K562 (cell line): ENCODE measurements around the gene CCR8. TPM values are rescaled to one million over a fixed set of nuclear protein-coding genes. Genes with fewer than 3 reads are reported as not detected.
A peak's percentile ranks its signal among the peaks of the same experiment; 100 is the strongest.
"Not testable (repeated sequence)": the region's sequence is repeated elsewhere in the genome, so short reads cannot be mapped to it uniquely, and the experiment has no call there.

Experiments used
- ATAC-seq: fragments of 200-7000 bp; cut with Tn5 transposase; 3 replicates; pipeline ENCODE4 v1.9.1; 2020; ENCODE audit warnings: moderate library complexity
- BruUV-seq: library from RNA; stranded (reverse); fragments of 400-500 nt; replicated peaks from 2 replicates; lab custom pipeline; 2021; lab: Mats Ljungman, UMichigan
- CTCF ChIA-PET: fragments of 300-600 bp; formaldehyde crosslinking; extraction: SDS; loops from one replicate; lab custom pipeline; 2021; ENCODE audit warnings: low intra/inter-chr PET ratio; lab: Yijun Ruan, JAX
- POLR2A ChIA-PET: fragments of 300-600, 350-650 bp; sonication (Branson Sonifier 250); formaldehyde crosslinking; extraction: SDS; loops from one replicate; lab custom pipeline; 2021; ENCODE audit warnings: antibody characterized with exemption, inconsistent platforms; lab: Yijun Ruan, JAX
- DNase-seq, 4 experiments: peaks; one replicate each; pipeline versions ENCODE4 v3.0.0 to v3.0.0-alpha.2; 2011 to 2018; ENCODE audit warnings: low spot score in 3 of 4, mixed read lengths in 3 of 4; ENCODE audit errors: extremely low read depth in 1 of 4
- FAIRE-seq: peaks from 2 replicates; lab custom pipeline; 2011; peaks lifted over from hg19 to GRCh38; lab: Jason Lieb, UNC
- H2AFZ ChIP-seq: 2 replicates; pipeline ENCODE4 v1.6.0; 2011; ENCODE audit warnings: low read depth, low read length, control low read depth, inconsistent platforms
- H3K27ac ChIP-seq: fragments of 200-600 bp; 3 replicates; pipeline ENCODE4 v1.8.0; 2011; ENCODE audit warnings: low read depth, mild to moderate bottlenecking, control low read depth, inconsistent platforms, low read length, moderate library complexity, mixed read lengths; ENCODE audit errors: extremely low read depth
- H3K27me3 ChIP-seq, 2 experiments: fragments of 300-600 bp in 1 of 2; 2 replicates in 1 of 2; 3 replicates in 1 of 2; pipeline versions ENCODE4 v1.6.0 to v1.8.0; 2011; ENCODE audit warnings: inconsistent platforms in 2 of 2, low read length in 2 of 2, mild to moderate bottlenecking in 1 of 2, mixed read lengths in 1 of 2, moderate library complexity in 1 of 2; ENCODE audit not compliant: control insufficient read depth in 2 of 2, insufficient read depth in 2 of 2
- H3K36me3 ChIP-seq: fragments of 300-600 bp; 3 replicates; pipeline ENCODE4 v1.8.0; 2011; ENCODE audit warnings: mild to moderate bottlenecking, low read length, inconsistent platforms; ENCODE audit not compliant: control insufficient read depth, insufficient read depth
- H3K4me1 ChIP-seq, 2 experiments: fragments of 200-600 bp in 1 of 2; replicated peaks in 1 of 2; 2 replicates in 1 of 2; 3 replicates in 1 of 2; pipeline versions ENCODE4 v1.5.1 to v1.8.0; 2011; ENCODE audit warnings: inconsistent platforms in 2 of 2, low read length in 2 of 2, mild to moderate bottlenecking in 1 of 2, mixed read lengths in 1 of 2, moderate library complexity in 1 of 2; ENCODE audit not compliant: control insufficient read depth in 2 of 2, insufficient read depth in 2 of 2
- H3K4me2 ChIP-seq: 2 replicates; pipeline ENCODE4 v1.6.1; 2011; ENCODE audit warnings: low read length, control low read depth, inconsistent platforms, mixed read lengths; ENCODE audit not compliant: insufficient read depth
- H3K4me3 ChIP-seq: fragments of 200-600 bp; sonication (generic), shearing (Covaris generic); 2 replicates; pipeline ENCODE4 v1.5.1; 2016; ENCODE audit warnings: control low read depth, inconsistent platforms
- H3K79me2 ChIP-seq: fragments of 200-600 bp; 3 replicates; pipeline ENCODE4 v1.8.0; 2011; ENCODE audit warnings: low read length, inconsistent platforms; ENCODE audit not compliant: control insufficient read depth, insufficient read depth
- H3K9ac ChIP-seq, 2 experiments: 2 replicates each; pipeline versions ENCODE4 v1.6.0 to v1.6.1; 2011; ENCODE audit warnings: low read depth in 2 of 2, low read length in 2 of 2, control low read depth in 1 of 2, inconsistent platforms in 1 of 2, mild to moderate bottlenecking in 1 of 2, mixed read lengths in 1 of 2; ENCODE audit not compliant: insufficient read depth in 1 of 2
- H3K9me1 ChIP-seq: one replicate; pipeline ENCODE4 v1.6.0; 2011; ENCODE audit warnings: inconsistent platforms, mild to moderate bottlenecking, low read length, moderate library complexity; ENCODE audit not compliant: control insufficient read depth, insufficient read depth
- H3K9me3 ChIP-seq: replicated peaks from 2 replicates; pipeline ENCODE4 v1.5.1; 2011; ENCODE audit warnings: low read depth, low read length, inconsistent platforms; ENCODE audit not compliant: control insufficient read depth, insufficient read depth
- H4K20me1 ChIP-seq: replicated peaks from 2 replicates; pipeline ENCODE4 v1.6.1; 2011; ENCODE audit warnings: low read length, inconsistent platforms, mixed read lengths; ENCODE audit not compliant: control insufficient read depth, insufficient read depth
- ARID1B ChIP-seq: fragments of 450-650 bp; IDR thresholded peaks from 2 replicates; pipeline ENCODE4 v1.6.1; 2016; ENCODE audit warnings: antibody characterized with exemption, mild to moderate bottlenecking, inconsistent platforms
- CBFA2T2 ChIP-seq: fragments of 450-650 bp; conservative IDR thresholded peaks from 2 replicates; pipeline ENCODE4 v1.6.1; 2017; ENCODE audit warnings: mild to moderate bottlenecking
- DPF2 ChIP-seq: fragments of 450-650 bp; IDR thresholded peaks from 2 replicates; pipeline ENCODE4 v1.6.1; 2016
- ESRRA ChIP-seq: fragments of 450-650 bp; IDR thresholded peaks from 2 replicates; pipeline ENCODE4 v1.6.1; 2014; ENCODE audit warnings: low read depth, mild to moderate bottlenecking, moderate library complexity, borderline replicate concordance
- ETV1 ChIP-seq: fragments of 450-650 bp; conservative IDR thresholded peaks from 2 replicates; pipeline ENCODE4 v1.6.1; 2016; ENCODE audit warnings: missing genetic modification characterization, control low read depth, low read depth, missing compliant biosample characterization
- FOSL1 ChIP-seq: fragments of 200-800 bp; sonication (Bioruptor generic); conservative IDR thresholded peaks from 2 replicates; pipeline ENCODE4 v1.6.1; 2016; ENCODE audit warnings: missing genetic modification characterization, missing compliant biosample characterization
- FOXM1 ChIP-seq, 2 experiments: fragments of 450-650 bp in 1 of 2; sonication (generic) in 1 of 2; formaldehyde crosslinking in 1 of 2; IDR thresholded peaks; 2 replicates each; pipeline versions ENCODE4 v1.6.1 to v1.9.0; 2017 to 2022; ENCODE audit warnings: low read depth in 2 of 2, mild to moderate bottlenecking in 2 of 2, missing genetic modification reagents in 1 of 2, moderate library complexity in 1 of 2
- GABPA ChIP-seq: fragments of 200-800 bp; sonication (Bioruptor generic); conservative IDR thresholded peaks from 2 replicates; pipeline ENCODE4 v1.6.1; 2016; ENCODE audit warnings: low read depth, missing genetic modification characterization, missing compliant biosample characterization
- GABPB1 ChIP-seq: sonication (generic); formaldehyde crosslinking; IDR thresholded peaks from 2 replicates; pipeline ENCODE4 v1.8.0; 2022; ENCODE audit warnings: mild to moderate bottlenecking, missing genetic modification reagents
- GATA2 ChIP-seq: sonication (generic); formaldehyde crosslinking; IDR thresholded peaks from 2 replicates; pipeline ENCODE4 v1.4.0; 2020; ENCODE audit warnings: mild to moderate bottlenecking, missing genetic modification reagents
- NFYB ChIP-seq: IDR thresholded peaks from 2 replicates; pipeline ENCODE4 v1.6.1; 2011; ENCODE audit warnings: mild to moderate bottlenecking, moderate library complexity; ENCODE audit not compliant: insufficient read length; ENCODE audit errors: extremely low read depth
- RCOR1 ChIP-seq, 2 experiments: IDR thresholded peaks; 2 replicates each; pipeline ENCODE4 v1.6.1; 2012; ENCODE audit warnings: low read depth in 2 of 2, low read length in 2 of 2, borderline replicate concordance in 1 of 2, improper control_type of control experiment in 1 of 2
- SMARCA4 ChIP-seq: fragments of 450-650 bp; IDR thresholded peaks from 2 replicates; pipeline ENCODE4 v1.6.1; 2016
- TAL1 ChIP-seq: fragments of 450-650 bp; IDR thresholded peaks from 2 replicates; pipeline ENCODE4 v1.6.1; 2016; ENCODE audit warnings: mild to moderate bottlenecking
- TCF3 ChIP-seq: sonication (generic); formaldehyde crosslinking; IDR thresholded peaks from 2 replicates; pipeline ENCODE4 v1.4.0; 2020; ENCODE audit warnings: mild to moderate bottlenecking, missing genetic modification reagents
- TEAD4 ChIP-seq, 2 experiments: sonication (generic) in 1 of 2; formaldehyde crosslinking in 1 of 2; IDR thresholded peaks; 2 replicates each; pipeline versions ENCODE4 v1.6.1 to v1.8.0; 2012 to 2022; ENCODE audit warnings: borderline replicate concordance in 1 of 2, inconsistent platforms in 1 of 2, low read length in 1 of 2, mild to moderate bottlenecking in 1 of 2, missing genetic modification reagents in 1 of 2
- TRIM24 ChIP-seq, 2 experiments: fragments of 450-650 bp; IDR thresholded peaks; 2 replicates each; pipeline ENCODE4 v1.6.1; 2016
- WGBS: fragments of 100-300 bp; shearing (Covaris generic); methylation state at CpG from one replicate; pipeline ENCODE4 v1.1.6; 2016; ENCODE audit warnings: low coverage, mixed read lengths; ENCODE audit not compliant: insufficient coverage; ENCODE audit errors: missing lambda C conversion rate; 5-methylcytosine and 5-hydroxymethylcytosine counted together
- in situ Hi-C: fragments of 300-500 bp; cut with MboI; formaldehyde crosslinking; loops from 4 replicates; pipeline ENCODE4 v1.15.0; 2018; ENCODE audit warnings: inconsistent platforms, mixed read lengths
- intact Hi-C: fragments of 100-400 bp; cut with micrococcal nuclease; formaldehyde crosslinking; loops from 2 replicates; pipeline ENCODE4 v1.14.2; 2022
- polyA plus RNA-seq, 8 experiments: library from polyadenylated mRNA; depleted of rRNA in 4 of 8; stranded (reverse) in 5 of 8; unstranded in 3 of 8; fragments of >200 nt; fragmentation: Nextera tagmentation in 2 of 8; fragmentation: Illumina TruSeq in 1 of 8; extraction: Ambion mirVana in 2 of 8; extraction: Trizol in 1 of 8; gene quantifications; 2 replicates each; pipeline versions ENCODE4 v1.2.1 to v1.2.3, GENCODE V29; 2011 to 2014; ENCODE audit warnings: inconsistent platforms in 1 of 8, missing spikeins in 1 of 8
- total RNA-seq, 7 experiments: library from RNA; depleted of rRNA in 6 of 7; stranded (reverse); fragments of >200 nt in 6 of 7; fragmentation: Illumina TruSeq in 2 of 7; extraction: Trizol in 2 of 7; gene quantifications; 2 replicates each; pipeline versions ENCODE4 v1.2.1 to v1.2.3, GENCODE V29; 2011 to 2021; ENCODE audit warnings: low replicate concordance in 1 of 7
- TF ChIP-seq, protein P1 (sequence below): fragments of 450-650 bp; IDR thresholded peaks from 2 replicates; pipeline ENCODE4 v1.6.1; 2016; ENCODE audit warnings: mild to moderate bottlenecking
- TF ChIP-seq, protein P2 (sequence below): sonication (generic); IDR thresholded peaks from 2 replicates; pipeline ENCODE4 v1.6.1; 2016

CCR8 gene
- total and polyA plus RNA-seq, 9 of the 15 experiments (the other 6 are each of a cell fraction or from before 2014, with no cell fraction given): not detected

DNA sequence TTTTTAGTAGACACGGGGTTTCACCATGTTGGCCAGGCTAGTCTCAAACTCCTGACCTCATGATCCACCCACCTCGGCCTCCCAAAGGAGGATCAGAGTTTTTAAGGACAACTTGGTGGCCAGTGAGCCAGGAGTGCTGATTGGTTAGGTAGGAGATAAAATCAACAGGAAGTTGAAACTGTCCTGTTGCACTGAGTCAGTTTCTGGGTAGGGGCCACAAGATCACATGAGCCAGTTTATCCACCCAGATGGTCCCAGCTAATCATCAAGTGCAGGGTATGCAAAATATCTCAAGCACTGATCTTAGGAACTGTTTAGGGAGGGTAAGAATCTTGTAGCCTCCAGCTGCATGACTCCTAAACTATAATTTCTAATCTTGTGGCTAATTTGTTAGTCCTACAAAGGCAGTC is 7.9 kb upstream of the CCR8 start:
- intact Hi-C loops; in situ Hi-C loops; H3K9me1 ChIP-seq; BruUV-seq; H4K20me1 ChIP-seq; H3K36me3 ChIP-seq; H3K9ac ChIP-seq; H3K27me3 ChIP-seq; H3K79me2 ChIP-seq; CTCF ChIA-PET; H3K4me3 ChIP-seq; H3K4me2 ChIP-seq; H3K9me3 ChIP-seq; FAIRE-seq; TF ChIP-seq TEAD4 (CRISPR knock-in tag; IDR thresholded peaks at IDR 0.05; ENCODE audit: borderline replicate concordance); FOXM1 (CRISPR knock-in tag; IDR thresholded peaks at IDR 0.05; ENCODE audit: low read depth): not testable (repeated sequence)
- peaks cover 0 to 20% of the 10 kb centered on the region in 2 experiments; a peak in 3 of 5 replicates for H3K4me1 ChIP-seq
- H3K27ac ChIP-seq: peak overlapping the region; percentile 50; the same call in 1 of the 3 replicates
- DNase-seq (peak in 2 of 4 experiments; percentile 15 to 61), ATAC-seq (peak; percentile 81)
- 0% methylated on average over 2 of the region's 2 CpGs for WGBS
- POLR2A ChIA-PET: interaction anchor here (0.8 kb wide), 1 partner anchor 25 kb away, joined by 5 read pairs; no protein-coding TSS in a partner anchor
- H2AFZ ChIP-seq: peak overlapping the region; percentile 33
- TF ChIP-seq GABPA (peak; percentile 53), TEAD4 (IDR thresholded peaks at IDR 0.05; ENCODE audit: low read length) (peak; percentile 46; the same call in 1 of the 2 replicates), ARID1B (peak; percentile 46), CBFA2T2 (peak; percentile 32; the same call in 1 of the 2 replicates), TAL1 (peak; percentile 23; the same call in 1 of the 2 replicates), GABPB1 (CRISPR knock-in tag) (peak; percentile 56; the same call in 1 of the 2 replicates), RCOR1 (IDR thresholded peaks at IDR 0.05; ENCODE audit: borderline replicate concordance in 1 of 2, low read depth in 2 of 2, low read length in 2 of 2) (peak in 1 of 2 experiments; percentile 28; a peak in 1 of 4 replicates), TRIM24 (IDR thresholded peaks at IDR 0.05) (peak in 1 of 2 experiments; percentile 61; a peak in 2 of 4 replicates), ETV1 (peak; percentile 61), FOXM1 (IDR thresholded peaks at IDR 0.05; ENCODE audit: low read depth) (0 out of 2 replicates have a peak, but pooled peaks have one; percentile 28), SMARCA4 (peak; percentile 25; the same call in 1 of the 2 replicates), TCF3 (CRISPR knock-in tag) (peak; percentile 34), NFYB (peak; percentile 24), FOSL1 (tag) (peak; percentile 82), GATA2 (CRISPR knock-in tag) (peak; percentile 71), ESRRA (peak; percentile 62; the same call in 1 of the 2 replicates), DPF2 (peak; percentile 51; the same call in 1 of the 2 replicates)
- TF ChIP-seq, protein P1, sequence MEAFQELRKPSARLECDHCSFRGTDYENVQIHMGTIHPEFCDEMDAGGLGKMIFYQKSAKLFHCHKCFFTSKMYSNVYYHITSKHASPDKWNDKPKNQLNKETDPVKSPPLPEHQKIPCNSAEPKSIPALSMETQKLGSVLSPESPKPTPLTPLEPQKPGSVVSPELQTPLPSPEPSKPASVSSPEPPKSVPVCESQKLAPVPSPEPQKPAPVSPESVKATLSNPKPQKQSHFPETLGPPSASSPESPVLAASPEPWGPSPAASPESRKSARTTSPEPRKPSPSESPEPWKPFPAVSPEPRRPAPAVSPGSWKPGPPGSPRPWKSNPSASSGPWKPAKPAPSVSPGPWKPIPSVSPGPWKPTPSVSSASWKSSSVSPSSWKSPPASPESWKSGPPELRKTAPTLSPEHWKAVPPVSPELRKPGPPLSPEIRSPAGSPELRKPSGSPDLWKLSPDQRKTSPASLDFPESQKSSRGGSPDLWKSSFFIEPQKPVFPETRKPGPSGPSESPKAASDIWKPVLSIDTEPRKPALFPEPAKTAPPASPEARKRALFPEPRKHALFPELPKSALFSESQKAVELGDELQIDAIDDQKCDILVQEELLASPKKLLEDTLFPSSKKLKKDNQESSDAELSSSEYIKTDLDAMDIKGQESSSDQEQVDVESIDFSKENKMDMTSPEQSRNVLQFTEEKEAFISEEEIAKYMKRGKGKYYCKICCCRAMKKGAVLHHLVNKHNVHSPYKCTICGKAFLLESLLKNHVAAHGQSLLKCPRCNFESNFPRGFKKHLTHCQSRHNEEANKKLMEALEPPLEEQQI: 0 out of 2 replicates have a peak, but pooled peaks have one; percentile 11
- TF ChIP-seq, protein P2, sequence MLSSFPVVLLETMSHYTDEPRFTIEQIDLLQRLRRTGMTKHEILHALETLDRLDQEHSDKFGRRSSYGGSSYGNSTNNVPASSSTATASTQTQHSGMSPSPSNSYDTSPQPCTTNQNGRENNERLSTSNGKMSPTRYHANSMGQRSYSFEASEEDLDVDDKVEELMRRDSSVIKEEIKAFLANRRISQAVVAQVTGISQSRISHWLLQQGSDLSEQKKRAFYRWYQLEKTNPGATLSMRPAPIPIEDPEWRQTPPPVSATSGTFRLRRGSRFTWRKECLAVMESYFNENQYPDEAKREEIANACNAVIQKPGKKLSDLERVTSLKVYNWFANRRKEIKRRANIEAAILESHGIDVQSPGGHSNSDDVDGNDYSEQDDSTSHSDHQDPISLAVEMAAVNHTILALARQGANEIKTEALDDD: peak; percentile 61; the same call in 1 of the 2 replicates
